Mesendoderm (in vitro differentiated cells): ENCODE results near the gene B3GALT5. TPM values are rescaled to one million over a fixed set of nuclear protein-coding genes. Genes with fewer than 3 reads are reported as not detected.

Experiments used
- DNase-seq: peaks from one replicate; pipeline ENCODE4 v3.0.0; 2013
- H2AK5ac ChIP-seq: 2 replicates; pipeline ENCODE4 v1.6.1; 2013; ENCODE audit warnings: low read length, inconsistent platforms
- H2BK120ac ChIP-seq: 2 replicates; pipeline ENCODE4 v1.6.1; 2013; ENCODE audit warnings: low read depth, mild to moderate bottlenecking, low read length, moderate library complexity, mixed read lengths
- H2BK15ac ChIP-seq: replicated peaks from 2 replicates; pipeline ENCODE4 v1.6.1; 2013; ENCODE audit warnings: low read depth, mild to moderate bottlenecking, moderate library complexity
- H2BK5ac ChIP-seq: 2 replicates; pipeline ENCODE4 v1.6.1; 2013; ENCODE audit warnings: low read length, inconsistent platforms
- H3K18ac ChIP-seq: 2 replicates; pipeline ENCODE4 v1.6.1; 2013; ENCODE audit warnings: mild to moderate bottlenecking, low read length, mixed read lengths
- H3K23ac ChIP-seq: one replicate; pipeline ENCODE4 v1.6.1; 2013; ENCODE audit warnings: low read length
- H3K27ac ChIP-seq: 2 replicates; pipeline ENCODE4 v1.5.1; 2013; ENCODE audit warnings: low read depth, mild to moderate bottlenecking, inconsistent platforms, low read length, moderate library complexity
- H3K27me3 ChIP-seq: 2 replicates; pipeline ENCODE4 v1.6.1; 2013; ENCODE audit warnings: low read length, control low read depth, mild to moderate bottlenecking, inconsistent platforms; ENCODE audit not compliant: insufficient read depth, poor library complexity
- H3K36me3 ChIP-seq: 2 replicates; pipeline ENCODE4 v1.6.1; 2013; ENCODE audit warnings: low read length, inconsistent platforms; ENCODE audit not compliant: control insufficient read depth, insufficient read depth
- H3K4ac ChIP-seq: one replicate; pipeline ENCODE4 v1.6.1; 2013; ENCODE audit warnings: low read depth, mild to moderate bottlenecking, low read length, moderate library complexity
- H3K4me1 ChIP-seq: 2 replicates; pipeline ENCODE4 v1.6.1; 2013; ENCODE audit warnings: low read depth, low read length, inconsistent platforms; ENCODE audit not compliant: control insufficient read depth
- H3K4me2 ChIP-seq: 2 replicates; pipeline ENCODE4 v1.6.1; 2013; ENCODE audit warnings: low read length
- H3K4me3 ChIP-seq: 2 replicates; pipeline ENCODE4 v1.5.1; 2013; ENCODE audit warnings: mild to moderate bottlenecking, low read length
- H3K56ac ChIP-seq: one replicate; pipeline ENCODE4 v1.6.1; 2013; ENCODE audit warnings: low read length
- H3K79me1 ChIP-seq: 2 replicates; pipeline ENCODE4 v1.6.1; 2013; ENCODE audit warnings: low read length, inconsistent platforms
- H3K79me2 ChIP-seq: 2 replicates; pipeline ENCODE4 v1.6.1; 2013; ENCODE audit warnings: mild to moderate bottlenecking, low read length; ENCODE audit not compliant: control insufficient read depth, insufficient read depth
- H3K9ac ChIP-seq: 2 replicates; pipeline ENCODE4 v1.6.1; 2013; ENCODE audit warnings: low read length, inconsistent platforms
- H4K5ac ChIP-seq: one replicate; pipeline ENCODE4 v1.6.1; 2013; ENCODE audit warnings: low read length
- H4K8ac ChIP-seq: one replicate; pipeline ENCODE4 v1.6.1; 2013; ENCODE audit warnings: low read depth, mild to moderate bottlenecking, control low read depth, low read length, moderate library complexity
- WGBS: extraction: QIAGEN DNeasy Blood & Tissue Kit; methylation state at CpG from one replicate; pipeline ENCODE4 v1.1.7; 2013; ENCODE audit warnings: low lambda C conversion rate, missing lambda C conversion rate; ENCODE audit not compliant: insufficient coverage; ENCODE audit errors: extremely low coverage; 5-methylcytosine and 5-hydroxymethylcytosine counted together
- polyA plus RNA-seq, 2 experiments: library from polyadenylated mRNA; stranded (reverse); fragments of 200-250 nt; gene quantifications; one replicate each; pipeline ENCODE4 v1.2.3, GENCODE V29; 2013

Gene B3GALT5
- polyA plus RNA-seq (2013, experiment 1 of 2) = 4.1 TPM
- 4.8 TPM for polyA plus RNA-seq (2013, experiment 2 of 2)

DNA sequence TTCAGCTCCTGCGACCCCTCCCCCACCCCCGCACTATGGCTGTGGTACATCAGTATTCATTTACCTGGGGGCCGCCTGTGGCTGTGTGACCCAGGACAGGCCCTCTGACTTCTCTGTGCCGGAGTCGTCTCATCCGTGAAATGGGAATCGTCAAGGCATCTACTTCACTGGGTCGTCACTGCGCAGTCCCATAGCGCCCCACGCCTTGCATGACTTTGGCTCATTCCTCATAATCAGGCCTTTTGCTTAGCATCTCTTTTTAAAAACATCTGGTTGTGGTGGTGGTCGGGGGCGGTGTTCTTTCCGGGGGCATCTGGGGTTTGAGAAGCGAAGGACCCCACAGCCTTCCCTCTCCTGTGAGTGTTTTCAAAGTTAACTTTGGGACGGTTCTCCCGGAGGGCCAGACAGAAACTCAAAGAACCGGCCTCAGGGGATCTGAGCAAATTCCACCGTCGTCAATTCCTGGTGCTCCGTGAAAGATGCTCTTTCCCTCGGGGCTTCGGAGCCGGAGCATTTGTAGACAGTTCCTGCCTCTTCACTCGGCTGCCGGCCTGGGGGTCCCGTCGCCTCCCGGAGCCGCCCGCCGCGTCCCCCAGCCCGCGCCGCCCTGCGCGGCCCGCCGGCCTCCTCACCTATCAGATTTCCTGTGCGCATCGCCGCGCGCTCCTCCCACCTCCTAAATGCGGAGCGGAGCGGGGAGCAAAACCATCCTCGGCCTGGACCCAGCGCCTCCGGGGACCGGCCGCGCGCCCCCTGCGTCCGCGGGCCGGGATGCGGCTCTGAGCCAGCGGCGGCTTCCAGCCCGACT is at the start of gene B3GALT5:
B3GALT5 (plus strand) TSS at position 708 of the 808 bp plus-strand sequence. CDS start 47,620 bp downstream, outside the sequence.
- H2BK5ac ChIP-seq = no peak within 1 kb of the TSS
- H3K27me3 ChIP-seq = no peaks in the 10 kb centered on the region
- peak within 1 kb of the TSS; percentile 62 for H3K9ac ChIP-seq
- peaks cover 9% of the 10 kb centered on the region for H3K4me1 ChIP-seq
- no peaks in the 10 kb centered on the region for H3K79me1 ChIP-seq
- no peak within 1 kb of the TSS for H4K8ac ChIP-seq
- no peak within 1 kb of the TSS for H3K27ac ChIP-seq
- peak within 1 kb of the TSS; percentile 77 for H3K18ac ChIP-seq
- WGBS = no CpG with 5 or more reads among the region's 63 CpGs
- H3K23ac ChIP-seq = peak within 1 kb of the TSS; percentile 56
- no peak within 1 kb of the TSS for H4K5ac ChIP-seq
- no peak within 1 kb of the TSS for H3K4ac ChIP-seq
- H2AK5ac ChIP-seq = no peak within 1 kb of the TSS
- H2BK15ac ChIP-seq = no peak within 1 kb of the TSS
- H3K4me2 ChIP-seq = peak within 1 kb of the TSS; percentile 89
- H3K56ac ChIP-seq = peak within 1 kb of the TSS; percentile 83
- H3K36me3 ChIP-seq = no peaks in the 10 kb centered on the region
- H3K79me2 ChIP-seq = peaks cover 2% of the 10 kb centered on the region
- H3K4me3 ChIP-seq = peak within 1 kb of the TSS; percentile 58
- H2BK120ac ChIP-seq = no peak within 1 kb of the TSS
- DNase-seq = peak; percentile 89

DNA sequence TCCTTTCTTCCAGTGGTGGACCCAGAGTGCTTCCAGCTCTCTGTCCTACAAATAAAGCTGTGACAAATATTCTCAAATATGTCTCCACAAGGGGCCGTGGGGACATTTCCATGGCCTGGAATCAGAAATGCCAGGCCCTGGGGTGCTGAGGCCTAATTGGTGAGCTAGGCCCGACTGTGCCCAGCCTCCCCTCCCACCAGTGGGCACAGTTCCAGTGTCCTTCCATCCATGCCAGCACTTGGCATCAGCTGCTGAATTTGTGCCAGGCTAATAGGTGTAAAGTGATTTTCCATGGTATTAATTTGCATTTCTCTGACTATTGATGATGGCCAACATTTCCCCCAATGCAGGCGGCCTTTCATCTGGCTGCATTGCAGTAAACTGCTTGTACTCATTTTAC is 48.5 kb upstream of the B3GALT5 start:
- Histone ChIP-seq H3K4ac (no peak overlapping the region), H3K27me3 (no peaks in the 10 kb centered on the region), H3K36me3 (no peaks in the 10 kb centered on the region), H2BK120ac (no peak overlapping the region), H2AK5ac (no peak overlapping the region), H2BK15ac (no peak overlapping the region), H3K4me1 (no peaks in the 10 kb centered on the region), H4K8ac (no peak overlapping the region), H3K23ac (no peak overlapping the region), H3K56ac (no peak overlapping the region), H3K4me3 (no peak overlapping the region), H3K9ac (no peak overlapping the region), H3K27ac (no peak overlapping the region), H4K5ac (no peak overlapping the region), H3K18ac (no peak overlapping the region), H3K79me2 (no peaks in the 10 kb centered on the region), H2BK5ac (no peak overlapping the region), H3K79me1 (no peaks in the 10 kb centered on the region), H3K4me2 (no peak overlapping the region)
- DNase-seq = no peak
- WGBS = no CpG with 5 or more reads among the region's 3 CpGs

GRCh38 chr21:39567180-39567972 is 45.4 kb upstream of the B3GALT5 start:
- Histone ChIP-seq H3K79me1 (no peaks in the 10 kb centered on the region), H3K79me2 (no peaks in the 10 kb centered on the region)

DNA sequence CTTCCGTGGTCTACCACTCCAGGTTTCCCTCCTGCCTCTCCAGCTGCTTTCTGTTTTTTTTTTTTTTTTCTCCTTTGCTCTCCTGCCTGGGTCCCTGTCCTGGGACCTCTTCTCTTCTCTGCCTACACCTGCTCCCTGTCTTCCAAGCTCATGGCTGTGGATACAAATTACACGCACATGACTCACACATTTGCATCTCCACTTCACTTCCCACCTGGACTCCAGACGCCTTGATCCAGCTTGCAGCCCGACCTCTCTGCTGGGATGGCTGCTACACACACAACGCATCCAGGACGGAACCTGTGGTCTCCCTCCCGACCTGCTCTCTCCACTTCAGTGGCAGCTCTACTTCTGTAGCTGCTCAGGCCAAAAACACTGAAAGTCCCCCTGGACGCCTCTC is 44.4 kb upstream of the B3GALT5 start:
- no peak overlapping the region for H4K8ac ChIP-seq
- WGBS = no CpG with 5 or more reads among the region's 8 CpGs
- no peaks in the 10 kb centered on the region for H3K27me3 ChIP-seq
- H3K23ac ChIP-seq = no peak overlapping the region
- H4K5ac ChIP-seq = no peak overlapping the region
- H3K27ac ChIP-seq = no peak overlapping the region
- no peak overlapping the region for H3K56ac ChIP-seq
- H3K4me1 ChIP-seq = no peaks in the 10 kb centered on the region
- H3K79me2 ChIP-seq = no peaks in the 10 kb centered on the region
- H3K79me1 ChIP-seq = no peaks in the 10 kb centered on the region
- no peak overlapping the region for H2AK5ac ChIP-seq
- peak; percentile 56 for DNase-seq
- no peak overlapping the region for H3K4me3 ChIP-seq
- no peak overlapping the region for H3K4ac ChIP-seq
- no peak overlapping the region for H3K9ac ChIP-seq
- H2BK5ac ChIP-seq = no peak overlapping the region
- H3K4me2 ChIP-seq = no peak overlapping the region
- no peaks in the 10 kb centered on the region for H3K36me3 ChIP-seq
- no peak overlapping the region for H2BK120ac ChIP-seq
- no peak overlapping the region for H2BK15ac ChIP-seq
- H3K18ac ChIP-seq = no peak overlapping the region

More at GRCh38 chr21:39567180-39567972, 45.4 kb upstream of the B3GALT5 start:
- no peak overlapping the region for H4K8ac ChIP-seq
- no peak overlapping the region for H3K4ac ChIP-seq
- H3K23ac ChIP-seq = no peak overlapping the region
- WGBS = no CpG with 5 or more reads among the region's 18 CpGs
- no peaks in the 10 kb centered on the region for H3K27me3 ChIP-seq
- DNase-seq = no peak
- H3K18ac ChIP-seq = no peak overlapping the region
- no peak overlapping the region for H3K56ac ChIP-seq
- H2BK120ac ChIP-seq = no peak overlapping the region
- H3K36me3 ChIP-seq = no peaks in the 10 kb centered on the region
- no peak overlapping the region for H2AK5ac ChIP-seq
- no peak overlapping the region for H2BK5ac ChIP-seq
- H3K27ac ChIP-seq = no peak overlapping the region
- H4K5ac ChIP-seq = no peak overlapping the region
- H3K4me3 ChIP-seq = no peak overlapping the region
- H3K9ac ChIP-seq = no peak overlapping the region
- no peak overlapping the region for H2BK15ac ChIP-seq
- no peaks in the 10 kb centered on the region for H3K4me1 ChIP-seq
- no peak overlapping the region for H3K4me2 ChIP-seq

GRCh38 chr21:39575775-39576174 is 37.0 kb upstream of the B3GALT5 start:
- no peak overlapping the region for H3K4me3 ChIP-seq
- no peaks in the 10 kb centered on the region for H3K4me1 ChIP-seq
- H3K79me2 ChIP-seq = no peaks in the 10 kb centered on the region
- H3K4ac ChIP-seq = no peak overlapping the region
- H3K18ac ChIP-seq = no peak overlapping the region
- no peak overlapping the region for H2AK5ac ChIP-seq
- H3K36me3 ChIP-seq = no peaks in the 10 kb centered on the region
- H3K23ac ChIP-seq = no peak overlapping the region
- no peak overlapping the region for H2BK5ac ChIP-seq
- H4K8ac ChIP-seq = no peak overlapping the region
- no peaks in the 10 kb centered on the region for H3K79me1 ChIP-seq
- no peak overlapping the region for H3K9ac ChIP-seq
- H4K5ac ChIP-seq = no peak overlapping the region
- DNase-seq = peak; percentile 65
- no peak overlapping the region for H2BK15ac ChIP-seq
- H3K27me3 ChIP-seq = no peaks in the 10 kb centered on the region
- H3K27ac ChIP-seq = no peak overlapping the region
- no peak overlapping the region for H3K56ac ChIP-seq
- H3K4me2 ChIP-seq = no peak overlapping the region
- no peak overlapping the region for H2BK120ac ChIP-seq
